ENCODE data around the gene HOXD3.

The HOXD3 gene

GRCh38 chr2:176138923-176139660 lies 18.0 kb upstream of the HOXD3 start:
- H3K27ac ChIP-seq = no peak overlapping the region
- no peak for TF ChIP-seq CTCF (conservative IDR thresholded peaks at IDR 0.05; ENCODE audit: low read depth)
- ChIA-PET CTCF (interaction anchor here (0.6 to 2.9 kb wide), 5 partner anchors 9 to 675 kb away, joined by 3 to 20 read pairs (median 3); no protein-coding TSS in a partner anchor), POLR2A (ENCODE audit: low non-redundant PET) (interaction anchor here (1.3 kb wide), 1 partner anchor 305 kb away, joined by 3 read pairs; no protein-coding TSS in a partner anchor)
- no peak for DNase-seq (ENCODE audit: low spot score)

DNA sequence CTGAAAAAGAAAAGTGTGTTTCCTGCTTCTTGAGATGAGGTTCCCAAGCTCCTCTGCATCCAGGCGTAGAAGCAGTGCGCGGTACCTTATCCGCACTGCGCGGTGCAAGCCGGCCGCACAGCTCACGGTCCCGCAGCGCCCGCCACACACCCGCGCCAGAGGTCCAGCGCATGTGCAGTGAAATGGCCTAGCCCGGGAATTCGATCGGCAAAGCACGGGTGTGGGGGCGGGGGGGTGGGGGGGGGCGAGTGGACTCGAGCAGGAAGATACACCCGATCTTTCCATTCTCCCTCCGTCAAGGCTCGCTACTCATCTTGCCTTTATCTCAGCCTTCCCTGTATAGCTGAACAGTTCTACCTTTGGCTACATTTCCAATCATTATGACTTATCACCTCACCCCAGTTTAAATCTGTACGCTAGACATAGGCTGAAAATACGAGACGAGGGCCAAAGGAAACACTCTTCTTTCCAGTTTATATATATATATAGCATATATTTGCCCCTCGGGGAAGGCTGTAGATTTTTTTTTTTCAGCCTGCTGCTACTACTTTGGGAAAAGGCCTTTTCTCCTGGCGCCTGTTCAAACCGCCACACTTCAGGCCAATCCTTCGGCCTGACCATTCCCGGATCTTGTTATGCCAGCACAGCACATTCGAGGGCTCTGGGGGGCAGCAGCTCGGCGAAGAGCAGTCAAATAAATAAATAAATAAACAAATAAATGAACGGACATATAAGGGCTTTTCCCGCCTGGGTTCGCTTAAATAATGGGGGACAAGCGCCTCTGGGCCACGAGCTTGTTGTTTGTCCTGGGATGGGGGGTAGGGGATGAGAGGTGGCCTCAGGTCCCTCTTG lies 17.2 kb upstream of the HOXD3 start:
- no peak for DNase-seq (ENCODE audit: low spot score)
- POLR2A ChIA-PET (ENCODE audit: low non-redundant PET) = interaction anchor here (1.3 kb wide), 2 partner anchors 29 to 304 kb away, joined by 3 read pairs; no protein-coding TSS in a partner anchor
- TF ChIP-seq CTCF (conservative IDR thresholded peaks at IDR 0.05; ENCODE audit: low read depth) = no peak
- CTCF ChIA-PET = interaction anchor here (0.6 to 3.0 kb wide), 43 partner anchors 9 to 674 kb away, joined by 3 to 38 read pairs (median 4); no protein-coding TSS in a partner anchor
- H3K27ac ChIP-seq = peak overlapping the region; percentile 53

DNA sequence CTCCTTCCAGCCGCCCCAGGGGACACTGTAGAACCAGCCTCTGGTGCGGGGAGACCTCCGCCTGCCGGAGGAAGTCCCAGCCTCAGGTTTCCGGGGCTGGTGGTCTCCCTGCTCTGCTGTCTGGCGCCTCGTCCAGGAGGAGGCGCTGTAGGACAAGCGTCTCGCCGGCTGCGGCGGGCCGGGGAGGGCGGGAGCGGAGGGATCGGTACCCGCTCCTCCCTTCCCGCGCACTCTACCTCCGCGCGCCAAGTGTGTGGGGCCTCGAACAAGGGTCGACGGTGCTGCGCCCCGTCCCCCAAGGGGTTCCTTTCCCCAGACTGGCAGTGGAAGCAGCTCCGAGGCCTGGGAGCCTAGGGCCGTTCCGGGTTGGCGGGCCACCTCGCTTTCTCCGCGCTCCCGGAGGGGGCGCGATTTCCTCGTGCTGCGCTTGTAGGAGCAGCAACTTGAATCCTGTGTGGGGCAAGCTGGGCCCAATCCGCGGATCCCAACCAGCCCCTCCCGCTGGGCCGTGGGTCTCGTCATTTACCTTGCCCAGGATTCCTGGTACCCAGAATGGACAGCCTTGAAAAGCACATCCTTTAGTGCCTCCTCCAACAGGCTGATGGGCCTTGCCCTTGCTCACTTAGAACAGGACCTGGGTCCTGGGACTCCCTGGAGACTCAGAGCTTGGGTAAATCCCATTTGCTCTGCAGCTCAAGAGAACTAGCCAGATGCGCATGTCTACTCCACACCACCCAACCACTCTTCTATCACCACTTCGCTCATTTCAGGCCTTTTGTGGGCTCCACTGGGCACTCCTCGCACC lies 16.4 kb upstream of the HOXD3 start:
- POLR2A ChIA-PET (ENCODE audit: low non-redundant PET) = interaction anchor here (1.3 kb wide), 2 partner anchors 28 to 303 kb away, joined by 3 read pairs; no protein-coding TSS in a partner anchor
- CTCF ChIA-PET = interaction anchor here (0.6 to 3.0 kb wide), 52 partner anchors 10 to 517 kb away, joined by 3 to 38 read pairs (median 4); no protein-coding TSS in a partner anchor
- TF ChIP-seq CTCF (conservative IDR thresholded peaks at IDR 0.05; ENCODE audit: low read depth) = peak; percentile 95
- peak; percentile 83 for DNase-seq (ENCODE audit: low spot score)
- H3K27ac ChIP-seq = peak overlapping the region; percentile 53

DNA sequence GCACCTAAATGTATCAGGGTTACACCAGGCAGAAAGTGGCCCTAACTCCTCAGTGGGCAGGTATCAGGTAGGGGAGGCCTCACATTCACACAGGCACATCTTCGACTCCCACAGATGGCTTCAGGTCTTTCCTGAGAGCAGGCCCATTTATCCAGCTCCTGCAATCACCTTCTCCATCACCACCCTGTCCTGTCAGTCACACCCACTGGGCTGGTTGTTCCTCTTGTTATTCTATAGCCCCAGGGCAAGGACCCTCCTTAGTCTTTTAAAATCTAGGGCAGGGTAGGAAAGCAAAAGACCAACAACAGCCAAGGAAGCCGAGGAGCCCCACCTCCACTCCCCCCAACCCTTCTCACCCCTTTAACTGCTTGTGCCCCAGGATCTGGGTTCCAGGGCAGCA lies 14.8 kb upstream of the HOXD3 start:
- H3K27ac ChIP-seq = no peak overlapping the region
- CTCF ChIA-PET = interaction anchor here (2.9 to 3.0 kb wide), 2 partner anchors 412 to 496 kb away, joined by 20 to 34 read pairs; no protein-coding TSS in a partner anchor
- TF ChIP-seq CTCF (conservative IDR thresholded peaks at IDR 0.05; ENCODE audit: low read depth) = no peak
- no peak for DNase-seq (ENCODE audit: low spot score)
- POLR2A ChIA-PET (ENCODE audit: low non-redundant PET) = no interaction called here

DNA sequence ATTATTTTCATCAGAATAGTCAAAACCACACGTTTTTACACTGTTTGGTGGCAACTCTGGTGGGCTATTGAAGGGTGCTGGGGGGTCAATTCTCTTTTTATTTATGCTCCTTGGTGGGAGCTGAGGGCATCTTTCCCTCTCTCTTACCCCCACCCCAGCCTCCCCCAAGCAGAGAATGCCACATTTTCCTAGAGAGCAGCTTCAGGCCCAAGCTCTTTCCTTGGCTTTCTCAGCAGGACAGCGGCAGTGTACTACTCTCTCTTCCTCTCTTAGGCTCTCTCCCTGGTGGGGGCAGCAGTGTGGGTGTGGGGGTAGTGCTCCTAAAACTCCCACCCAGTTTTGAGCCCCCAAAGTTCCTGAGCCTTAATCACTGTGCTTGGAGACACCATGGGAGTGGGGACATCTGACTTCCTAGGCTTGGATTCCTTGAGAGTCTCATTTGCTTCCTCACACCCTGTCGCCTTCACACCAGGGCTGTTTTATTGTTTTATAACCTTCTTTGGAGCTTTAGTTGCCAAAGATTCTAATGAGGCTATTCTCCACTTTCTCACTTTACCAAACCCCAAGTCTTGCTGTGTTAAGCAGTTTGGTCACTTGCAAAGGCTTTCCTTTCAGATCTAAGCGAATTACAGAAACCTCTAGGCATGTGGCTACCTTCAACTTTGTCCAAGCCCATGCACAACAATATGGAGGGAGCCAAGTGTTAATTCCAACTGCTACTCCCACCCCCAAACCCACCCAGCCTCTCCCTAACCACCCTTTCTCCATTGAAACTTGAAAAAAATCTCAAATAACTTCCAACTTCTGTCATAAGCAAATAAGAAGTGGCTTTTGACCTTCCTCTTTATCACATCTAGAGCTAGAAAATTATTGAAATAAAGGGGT lies 11.8 kb upstream of the HOXD3 start:
- CTCF ChIA-PET = interaction anchor here (0.6 to 1.3 kb wide), 3 partner anchors 309 to 691 kb away, joined by 3 read pairs; no protein-coding TSS in a partner anchor
- TF ChIP-seq CTCF (conservative IDR thresholded peaks at IDR 0.05; ENCODE audit: low read depth) = no peak
- no peak for DNase-seq (ENCODE audit: low spot score)
- POLR2A ChIA-PET (ENCODE audit: low non-redundant PET) = no interaction called here
- no peak overlapping the region for H3K27ac ChIP-seq

Measured in RWPE1 (cell line).